ENCODE results near the gene CYBA. TPM values are rescaled to one million over a fixed set of nuclear protein-coding genes. Genes with fewer than 3 reads are reported as not detected.
A peak's percentile ranks its signal among the peaks of the same experiment; 100 is the strongest.

Gene CYBA
- total and polyA plus RNA-seq, 2 of the 13 experiments (the other 11 are each of a cell fraction or from before 2014, with no cell fraction given) = 196 to 250 TPM

- TF ChIP-seq, protein P1, sequence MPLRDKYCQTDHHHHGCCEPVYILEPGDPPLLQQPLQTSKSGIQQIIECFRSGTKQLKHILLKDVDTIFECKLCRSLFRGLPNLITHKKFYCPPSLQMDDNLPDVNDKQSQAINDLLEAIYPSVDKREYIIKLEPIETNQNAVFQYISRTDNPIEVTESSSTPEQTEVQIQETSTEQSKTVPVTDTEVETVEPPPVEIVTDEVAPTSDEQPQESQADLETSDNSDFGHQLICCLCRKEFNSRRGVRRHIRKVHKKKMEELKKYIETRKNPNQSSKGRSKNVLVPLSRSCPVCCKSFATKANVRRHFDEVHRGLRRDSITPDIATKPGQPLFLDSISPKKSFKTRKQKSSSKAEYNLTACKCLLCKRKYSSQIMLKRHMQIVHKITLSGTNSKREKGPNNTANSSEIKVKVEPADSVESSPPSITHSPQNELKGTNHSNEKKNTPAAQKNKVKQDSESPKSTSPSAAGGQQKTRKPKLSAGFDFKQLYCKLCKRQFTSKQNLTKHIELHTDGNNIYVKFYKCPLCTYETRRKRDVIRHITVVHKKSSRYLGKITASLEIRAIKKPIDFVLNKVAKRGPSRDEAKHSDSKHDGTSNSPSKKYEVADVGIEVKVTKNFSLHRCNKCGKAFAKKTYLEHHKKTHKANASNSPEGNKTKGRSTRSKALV (CRISPR knock-in tag; IDR thresholded peaks at IDR 0.05) = peak; percentile 43
- TF ChIP-seq ZNF609 (CRISPR knock-in tag; IDR thresholded peaks at IDR 0.05; ENCODE audit: borderline replicate concordance) = peak; percentile 86; the same call in 1 of the 2 replicates
- TF ChIP-seq FOXK2 (IDR thresholded peaks at IDR 0.05) = peak; percentile 91
- TF ChIP-seq DMAP1 (CRISPR knock-in tag; IDR thresholded peaks at IDR 0.05) = peak; percentile 86
- 0 out of 2 replicates have a peak, but pooled peaks have one; percentile 13 for TF ChIP-seq ZBTB34 (CRISPR knock-in tag; IDR thresholded peaks at IDR 0.05)
- no peak for TF ChIP-seq ZNF629 (CRISPR knock-in tag; conservative IDR thresholded peaks at IDR 0.05)
- TF ChIP-seq NAIF1 (CRISPR knock-in tag; IDR thresholded peaks at IDR 0.05; ENCODE audit: borderline replicate concordance) = peak; percentile 87; the same call in 1 of the 2 replicates
- TF ChIP-seq, protein P2, sequence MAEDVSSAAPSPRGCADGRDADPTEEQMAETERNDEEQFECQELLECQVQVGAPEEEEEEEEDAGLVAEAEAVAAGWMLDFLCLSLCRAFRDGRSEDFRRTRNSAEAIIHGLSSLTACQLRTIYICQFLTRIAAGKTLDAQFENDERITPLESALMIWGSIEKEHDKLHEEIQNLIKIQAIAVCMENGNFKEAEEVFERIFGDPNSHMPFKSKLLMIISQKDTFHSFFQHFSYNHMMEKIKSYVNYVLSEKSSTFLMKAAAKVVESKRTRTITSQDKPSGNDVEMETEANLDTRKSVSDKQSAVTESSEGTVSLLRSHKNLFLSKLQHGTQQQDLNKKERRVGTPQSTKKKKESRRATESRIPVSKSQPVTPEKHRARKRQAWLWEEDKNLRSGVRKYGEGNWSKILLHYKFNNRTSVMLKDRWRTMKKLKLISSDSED (CRISPR knock-in tag; IDR thresholded peaks at IDR 0.05) = no peak
- no peak for TF ChIP-seq ZNF10 (CRISPR knock-in tag; IDR thresholded peaks at IDR 0.05; ENCODE audit: borderline replicate concordance, low read depth)
- no peak for TF ChIP-seq SUZ12 (IDR thresholded peaks at IDR 0.05; ENCODE audit: low read depth, low read length)
- TF ChIP-seq ZNF841 (CRISPR knock-in tag; IDR thresholded peaks at IDR 0.05; ENCODE audit: borderline replicate concordance) = no peak
- peak; percentile 90 for TF ChIP-seq ZNF788 (CRISPR knock-in tag; IDR thresholded peaks at IDR 0.05; ENCODE audit: borderline replicate concordance)
- peak; percentile 87; the same call in 1 of the 2 replicates for TF ChIP-seq MIER3 (CRISPR knock-in tag; IDR thresholded peaks at IDR 0.05; ENCODE audit: borderline replicate concordance)
- TF ChIP-seq MAX (IDR thresholded peaks at IDR 0.05) = peak; percentile 84
- TF ChIP-seq ETV6 (CRISPR knock-in tag; conservative IDR thresholded peaks at IDR 0.05) = peak; percentile 21; the same call in 1 of the 2 replicates
- peak; percentile 77; the same call in 1 of the 2 replicates for TF ChIP-seq SIN3A (IDR thresholded peaks at IDR 0.05; ENCODE audit: borderline replicate concordance, low read depth, low read length)
- TF ChIP-seq, protein P3, sequence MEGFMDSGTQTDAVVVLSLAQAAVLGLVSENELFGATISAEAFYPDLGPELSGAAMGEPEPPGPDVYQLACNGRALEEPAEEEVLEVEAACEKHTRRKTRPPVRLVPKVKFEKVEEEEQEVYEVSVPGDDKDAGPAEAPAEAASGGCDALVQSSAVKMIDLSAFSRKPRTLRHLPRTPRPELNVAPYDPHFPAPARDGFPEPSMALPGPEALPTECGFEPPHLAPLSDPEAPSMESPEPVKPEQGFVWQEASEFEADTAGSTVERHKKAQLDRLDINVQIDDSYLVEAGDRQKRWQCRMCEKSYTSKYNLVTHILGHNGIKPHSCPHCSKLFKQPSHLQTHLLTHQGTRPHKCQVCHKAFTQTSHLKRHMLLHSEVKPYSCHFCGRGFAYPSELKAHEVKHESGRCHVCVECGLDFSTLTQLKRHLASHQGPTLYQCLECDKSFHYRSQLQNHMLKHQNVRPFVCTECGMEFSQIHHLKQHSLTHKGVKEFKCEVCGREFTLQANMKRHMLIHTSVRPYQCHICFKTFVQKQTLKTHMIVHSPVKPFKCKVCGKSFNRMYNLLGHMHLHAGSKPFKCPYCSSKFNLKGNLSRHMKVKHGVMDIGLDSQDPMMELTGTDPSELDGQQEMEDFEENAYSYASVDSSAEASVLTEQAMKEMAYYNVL (CRISPR knock-in tag; IDR thresholded peaks at IDR 0.05; ENCODE audit: borderline replicate concordance) = peak; percentile 73; the same call in 1 of the 2 replicates
Measured at GRCh38 chr16:88651276-88651988, 579 bp upstream of the CYBA start (continued).
